ENCODE results near the gene ACTR2.

ACTR2 gene

GRCh38 chr2:65263262-65263661 lies 35.6 kb downstream of the ACTR2 start:
- Histone ChIP-seq H3K4me3 (ENCODE audit: low read length) (no peak overlapping the region), H3K4me1 (ENCODE audit: low read length) (no peaks in the 10 kb centered on the region), H4K20me1 (ENCODE audit: insufficient read depth, low read length) (peaks cover 47% of the 10 kb centered on the region), H3K36me3 (replicated peaks; ENCODE audit: low read depth, low read length) (peaks cover 60% of the 10 kb centered on the region), H3K9ac (ENCODE audit: low read length) (no peak overlapping the region), H3K27ac (ENCODE audit: low read length) (no peak overlapping the region), H3K79me2 (ENCODE audit: low read length) (peaks cover 36% of the 10 kb centered on the region), H3K4me2 (ENCODE audit: low read length) (no peak overlapping the region), H3K27me3 (ENCODE audit: low read depth, low read length) (no peaks in the 10 kb centered on the region), H2AFZ (ENCODE audit: low read depth, low read length) (no peak overlapping the region), H3K9me3 (ENCODE audit: insufficient read depth, low read length) (no peaks in the 10 kb centered on the region)
- TF ChIP-seq EZH2phosphoT487 (IDR thresholded peaks at IDR 0.05; ENCODE audit: low read depth) (no peak), CTCF (IDR thresholded peaks at IDR 0.05; ENCODE audit: low read depth, low read length) (no peak)

- Histone ChIP-seq H2AFZ (ENCODE audit: low read depth, low read length) (no peak overlapping the region), H4K20me1 (ENCODE audit: insufficient read depth, low read length) (peaks cover 40% of the 10 kb centered on the region), H3K4me2 (ENCODE audit: low read length) (no peak overlapping the region), H3K27me3 (ENCODE audit: low read depth, low read length) (no peaks in the 10 kb centered on the region), H3K9ac (ENCODE audit: low read length) (no peak overlapping the region), H3K9me3 (ENCODE audit: insufficient read depth, low read length) (no peaks in the 10 kb centered on the region), H3K4me1 (ENCODE audit: low read length) (no peaks in the 10 kb centered on the region), H3K4me3 (ENCODE audit: low read length) (no peak overlapping the region), H3K36me3 (replicated peaks; ENCODE audit: low read depth, low read length) (peaks cover 57% of the 10 kb centered on the region), H3K79me2 (ENCODE audit: low read length) (peaks cover 28% of the 10 kb centered on the region), H3K27ac (ENCODE audit: low read length) (no peak overlapping the region)
- TF ChIP-seq CTCF (IDR thresholded peaks at IDR 0.05; ENCODE audit: low read depth, low read length) = no peak
- TF ChIP-seq EZH2phosphoT487 (IDR thresholded peaks at IDR 0.05; ENCODE audit: low read depth) = no peak
These were observed 36.4 kb downstream of the ACTR2 start for GRCh38 chr2:65263986-65264385.

GRCh38 chr2:65264821-65265670 lies 37.4 kb downstream of the ACTR2 start:
- TF ChIP-seq CTCF (IDR thresholded peaks at IDR 0.05; ENCODE audit: low read depth, low read length) (peak; percentile 84), EZH2phosphoT487 (IDR thresholded peaks at IDR 0.05; ENCODE audit: low read depth) (no peak)
- Histone ChIP-seq H3K27ac (ENCODE audit: low read length) (no peak overlapping the region), H2AFZ (ENCODE audit: low read depth, low read length) (no peak overlapping the region), H3K36me3 (replicated peaks; ENCODE audit: low read depth, low read length) (peaks cover 52% of the 10 kb centered on the region), H3K4me1 (ENCODE audit: low read length) (no peaks in the 10 kb centered on the region), H3K9me3 (ENCODE audit: insufficient read depth, low read length) (no peaks in the 10 kb centered on the region), H3K4me2 (ENCODE audit: low read length) (no peak overlapping the region), H3K9ac (ENCODE audit: low read length) (no peak overlapping the region), H4K20me1 (ENCODE audit: insufficient read depth, low read length) (peaks cover 35% of the 10 kb centered on the region), H3K4me3 (ENCODE audit: low read length) (no peak overlapping the region), H3K27me3 (ENCODE audit: low read depth, low read length) (no peaks in the 10 kb centered on the region), H3K79me2 (ENCODE audit: low read length) (peaks cover 18% of the 10 kb centered on the region; the same call in 1 of the 2 replicates)

GRCh38 chr2:65265671-65266045 lies 38.0 kb downstream of the ACTR2 start:
- peaks cover 35% of the 10 kb centered on the region for H4K20me1 ChIP-seq (ENCODE audit: insufficient read depth, low read length)
- peaks cover 52% of the 10 kb centered on the region for H3K36me3 ChIP-seq (replicated peaks; ENCODE audit: low read depth, low read length)
- no peaks in the 10 kb centered on the region for H3K9me3 ChIP-seq (ENCODE audit: insufficient read depth, low read length)
- TF ChIP-seq EZH2phosphoT487 (IDR thresholded peaks at IDR 0.05; ENCODE audit: low read depth) (no peak), CTCF (IDR thresholded peaks at IDR 0.05; ENCODE audit: low read depth, low read length) (no peak)
- no peak overlapping the region for H3K9ac ChIP-seq (ENCODE audit: low read length)
- peaks cover 15% of the 10 kb centered on the region; the same call in 1 of the 2 replicates for H3K79me2 ChIP-seq (ENCODE audit: low read length)
- H3K4me3 ChIP-seq (ENCODE audit: low read length) = no peak overlapping the region
- no peaks in the 10 kb centered on the region for H3K27me3 ChIP-seq (ENCODE audit: low read depth, low read length)
- H3K27ac ChIP-seq (ENCODE audit: low read length) = no peak overlapping the region
- no peak overlapping the region for H3K4me2 ChIP-seq (ENCODE audit: low read length)
- no peak overlapping the region for H2AFZ ChIP-seq (ENCODE audit: low read depth, low read length)
- no peaks in the 10 kb centered on the region for H3K4me1 ChIP-seq (ENCODE audit: low read length)

All from OCI-LY3 (cell line).